GM20000 (cell line): ENCODE results near the gene CXADR.
"Not testable (repeated sequence)": the region's sequence is repeated elsewhere in the genome, so short reads cannot be mapped to it uniquely, and the experiment has no call there.

Experiments used
- DNase-seq: peaks from one replicate; pipeline ENCODE4 v3.0.0; 2012; ENCODE audit warnings: low spot score
- TF ChIP-seq, protein P1 (sequence below): IDR thresholded peaks from 2 replicates; pipeline ENCODE4 v1.5.1; 2012; ENCODE audit warnings: mild to moderate bottlenecking, control low read depth; ENCODE audit errors: extremely low read depth, missing control alignments

Gene CXADR

GRCh38 chr21:17492415-17493168, 20.3 kb upstream of the CXADR start:
- TF ChIP-seq, protein P1, sequence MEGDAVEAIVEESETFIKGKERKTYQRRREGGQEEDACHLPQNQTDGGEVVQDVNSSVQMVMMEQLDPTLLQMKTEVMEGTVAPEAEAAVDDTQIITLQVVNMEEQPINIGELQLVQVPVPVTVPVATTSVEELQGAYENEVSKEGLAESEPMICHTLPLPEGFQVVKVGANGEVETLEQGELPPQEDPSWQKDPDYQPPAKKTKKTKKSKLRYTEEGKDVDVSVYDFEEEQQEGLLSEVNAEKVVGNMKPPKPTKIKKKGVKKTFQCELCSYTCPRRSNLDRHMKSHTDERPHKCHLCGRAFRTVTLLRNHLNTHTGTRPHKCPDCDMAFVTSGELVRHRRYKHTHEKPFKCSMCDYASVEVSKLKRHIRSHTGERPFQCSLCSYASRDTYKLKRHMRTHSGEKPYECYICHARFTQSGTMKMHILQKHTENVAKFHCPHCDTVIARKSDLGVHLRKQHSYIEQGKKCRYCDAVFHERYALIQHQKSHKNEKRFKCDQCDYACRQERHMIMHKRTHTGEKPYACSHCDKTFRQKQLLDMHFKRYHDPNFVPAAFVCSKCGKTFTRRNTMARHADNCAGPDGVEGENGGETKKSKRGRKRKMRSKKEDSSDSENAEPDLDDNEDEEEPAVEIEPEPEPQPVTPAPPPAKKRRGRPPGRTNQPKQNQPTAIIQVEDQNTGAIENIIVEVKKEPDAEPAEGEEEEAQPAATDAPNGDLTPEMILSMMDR: no peak
- no peak for DNase-seq

DNA sequence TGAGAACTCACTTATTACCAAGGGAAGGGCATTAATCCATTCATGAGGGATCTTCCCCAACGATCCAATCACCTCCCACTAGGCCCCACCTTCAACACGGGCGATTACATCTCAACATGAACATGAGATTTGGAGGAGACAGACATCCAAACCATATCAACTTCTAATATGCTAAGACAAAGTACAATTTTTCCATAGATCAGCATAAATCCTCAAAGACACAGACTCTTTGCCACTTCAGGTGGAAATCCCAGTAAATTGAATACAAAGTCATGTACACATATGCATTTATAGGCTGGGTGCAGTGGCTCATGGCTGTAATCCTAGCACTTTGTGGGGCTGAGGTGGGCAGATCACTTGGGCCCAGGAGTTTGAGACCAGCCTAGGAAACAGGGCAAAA, 18.8 kb upstream of the CXADR start:
- no peak for DNase-seq
- TF ChIP-seq, protein P1: no peak

DNA sequence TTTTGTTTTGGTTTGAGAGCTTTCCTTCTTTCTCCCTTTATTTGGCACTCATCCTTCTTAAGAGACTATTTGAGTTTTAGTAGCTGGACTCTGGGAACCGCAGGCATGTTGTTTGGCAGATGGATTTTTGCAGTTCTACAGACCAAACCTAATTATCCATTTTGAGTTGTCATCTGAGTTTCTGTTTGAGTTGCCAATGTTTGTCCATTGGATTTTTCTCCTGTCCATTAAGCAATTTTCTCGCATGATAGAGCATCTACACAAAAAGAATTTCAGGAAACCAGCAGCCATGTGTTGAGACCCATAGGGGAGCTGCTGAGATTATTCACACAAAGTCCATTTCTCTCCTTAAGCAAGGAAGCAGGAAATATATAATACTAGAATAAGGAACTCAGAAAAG, 17.2 kb upstream of the CXADR start:
- DNase-seq: no peak
- TF ChIP-seq, protein P1: no peak

GRCh38 chr21:17497316-17497715, 15.5 kb upstream of the CXADR start:
- TF ChIP-seq, protein P1: no peak
- no peak for DNase-seq

DNA sequence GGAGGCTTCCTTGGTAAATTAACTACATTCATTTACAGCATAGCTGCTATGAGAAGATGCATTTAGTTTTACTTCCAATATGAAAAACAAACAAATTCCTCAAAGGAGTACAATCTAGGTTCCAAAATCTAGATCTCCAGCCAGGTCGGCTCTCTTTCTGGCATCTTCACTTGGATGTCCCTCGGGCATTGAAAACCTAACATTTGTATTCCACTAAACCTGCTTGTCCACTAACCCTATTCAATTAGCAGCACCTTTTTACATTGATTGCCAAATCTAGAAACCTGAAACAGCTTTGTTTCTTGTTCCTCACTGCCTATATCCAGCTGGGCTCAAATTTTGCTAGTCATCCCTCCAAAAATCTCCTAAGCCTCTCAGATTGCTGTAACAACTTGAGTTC, 14.3 kb upstream of the CXADR start:
- TF ChIP-seq, protein P1: no peak
- no peak for DNase-seq

GRCh38 chr21:17501107-17502006, 11.5 kb upstream of the CXADR start:
- DNase-seq: no peak
- TF ChIP-seq, protein P1: no peak

- not testable (repeated sequence) for DNase-seq
These were observed 9.9 kb upstream of the CXADR start for GRCh38 chr21:17502985-17503384.
